PC-3 (cell line): ENCODE results near the gene CCDC63.

Experiments
- EZH2phosphoT487 ChIP-seq: fragments of 300-600 bp; sonication (generic); IDR thresholded peaks from 2 replicates; pipeline ENCODE4 v1.6.1; 2018; ENCODE audit warnings: mild to moderate bottlenecking, antibody characterized with exemption, low read length, borderline replicate concordance
- TF ChIP-seq, protein P1 (sequence below): fragments of 300-600 bp; sonication (generic); conservative IDR thresholded peaks from 2 replicates; pipeline ENCODE4 v1.5.1; 2017; ENCODE audit warnings: antibody characterized with exemption, low read depth, mild to moderate bottlenecking, low read length

DNA sequence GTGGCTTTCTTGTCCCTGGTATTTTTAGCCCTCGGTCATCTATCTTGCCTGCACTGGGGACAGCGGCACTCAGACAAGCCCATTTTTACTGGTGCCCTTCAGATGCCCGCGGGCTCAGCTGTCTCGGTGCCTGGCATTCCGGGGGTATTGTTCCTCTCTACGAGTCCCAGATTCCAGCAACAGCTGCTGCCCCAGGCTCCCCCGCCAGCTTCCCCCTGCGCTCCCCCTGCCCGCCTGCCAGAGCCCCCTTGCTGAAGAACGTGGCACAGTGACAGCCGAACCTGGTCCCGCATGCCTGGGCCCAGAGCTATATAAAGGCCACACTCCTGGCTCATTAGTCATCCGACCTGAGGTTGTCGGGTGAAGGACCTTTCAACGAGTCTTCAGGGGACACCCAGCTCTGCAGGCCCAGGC lies 84.5 kb downstream of the CCDC63 start:
- TF ChIP-seq, protein P1, sequence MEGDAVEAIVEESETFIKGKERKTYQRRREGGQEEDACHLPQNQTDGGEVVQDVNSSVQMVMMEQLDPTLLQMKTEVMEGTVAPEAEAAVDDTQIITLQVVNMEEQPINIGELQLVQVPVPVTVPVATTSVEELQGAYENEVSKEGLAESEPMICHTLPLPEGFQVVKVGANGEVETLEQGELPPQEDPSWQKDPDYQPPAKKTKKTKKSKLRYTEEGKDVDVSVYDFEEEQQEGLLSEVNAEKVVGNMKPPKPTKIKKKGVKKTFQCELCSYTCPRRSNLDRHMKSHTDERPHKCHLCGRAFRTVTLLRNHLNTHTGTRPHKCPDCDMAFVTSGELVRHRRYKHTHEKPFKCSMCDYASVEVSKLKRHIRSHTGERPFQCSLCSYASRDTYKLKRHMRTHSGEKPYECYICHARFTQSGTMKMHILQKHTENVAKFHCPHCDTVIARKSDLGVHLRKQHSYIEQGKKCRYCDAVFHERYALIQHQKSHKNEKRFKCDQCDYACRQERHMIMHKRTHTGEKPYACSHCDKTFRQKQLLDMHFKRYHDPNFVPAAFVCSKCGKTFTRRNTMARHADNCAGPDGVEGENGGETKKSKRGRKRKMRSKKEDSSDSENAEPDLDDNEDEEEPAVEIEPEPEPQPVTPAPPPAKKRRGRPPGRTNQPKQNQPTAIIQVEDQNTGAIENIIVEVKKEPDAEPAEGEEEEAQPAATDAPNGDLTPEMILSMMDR, result no peak
- TF ChIP-seq EZH2phosphoT487, result no peak
